Neural cell (in vitro differentiated cells): Measurements from ENCODE around the gene ANKFN1.

ENCODE experiments used
- EP300 ChIP-seq: fragments of 450-650 bp; conservative IDR thresholded peaks from 2 replicates; pipeline ENCODE4 v1.6.1; 2014; ENCODE audit warnings: antibody characterized with exemption, mild to moderate bottlenecking, moderate library complexity; ENCODE audit not compliant: poor library complexity, severe bottlenecking
- EZH2 ChIP-seq: fragments of 200-600, 300-800 bp; shearing (Covaris generic), sonication (generic); IDR thresholded peaks from 2 replicates; pipeline ENCODE4 v1.6.1; 2014; ENCODE audit warnings: antibody characterized with exemption, low read length, borderline replicate concordance, mild to moderate bottlenecking; ENCODE audit not compliant: insufficient read depth, poor library complexity, severe bottlenecking
- MXI1 ChIP-seq: fragments of 450-650 bp; conservative IDR thresholded peaks from 2 replicates; pipeline ENCODE4 v1.6.1; 2014; ENCODE audit warnings: antibody characterized with exemption, mild to moderate bottlenecking; ENCODE audit not compliant: poor library complexity, severe bottlenecking
- POLR2AphosphoS5 ChIP-seq: IDR thresholded peaks from 2 replicates; pipeline ENCODE4 v1.6.1; 2012
- TF ChIP-seq, protein P1 (sequence below): fragments of 450-650 bp; IDR thresholded peaks from 2 replicates; pipeline ENCODE4 v1.5.1; 2014; ENCODE audit warnings: antibody characterized with exemption, mild to moderate bottlenecking, moderate library complexity; ENCODE audit not compliant: poor library complexity, severe bottlenecking
- TF ChIP-seq, protein P2 (sequence below): IDR thresholded peaks from 2 replicates; pipeline ENCODE4 v1.6.1; 2012; ENCODE audit warnings: borderline replicate concordance

DNA sequence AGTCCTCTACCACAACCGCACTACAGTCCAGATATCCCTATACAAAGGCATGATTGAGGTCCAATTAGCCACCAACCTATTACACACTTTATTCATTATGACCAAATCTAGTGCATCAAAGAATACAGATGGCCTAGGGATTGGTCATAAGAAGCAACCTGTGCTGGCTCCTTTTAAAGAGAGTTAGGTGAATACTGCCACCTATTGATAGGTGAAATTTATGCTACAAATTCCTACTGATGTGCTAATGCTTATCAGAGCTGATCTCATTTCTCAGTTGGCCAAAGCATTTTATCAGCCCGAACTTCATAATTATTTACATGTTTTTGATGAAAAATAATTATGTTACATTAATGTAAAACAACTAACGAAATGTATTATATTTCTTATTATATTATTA is 166.3 kb downstream of the ANKFN1 start:
- TF ChIP-seq, protein P1, sequence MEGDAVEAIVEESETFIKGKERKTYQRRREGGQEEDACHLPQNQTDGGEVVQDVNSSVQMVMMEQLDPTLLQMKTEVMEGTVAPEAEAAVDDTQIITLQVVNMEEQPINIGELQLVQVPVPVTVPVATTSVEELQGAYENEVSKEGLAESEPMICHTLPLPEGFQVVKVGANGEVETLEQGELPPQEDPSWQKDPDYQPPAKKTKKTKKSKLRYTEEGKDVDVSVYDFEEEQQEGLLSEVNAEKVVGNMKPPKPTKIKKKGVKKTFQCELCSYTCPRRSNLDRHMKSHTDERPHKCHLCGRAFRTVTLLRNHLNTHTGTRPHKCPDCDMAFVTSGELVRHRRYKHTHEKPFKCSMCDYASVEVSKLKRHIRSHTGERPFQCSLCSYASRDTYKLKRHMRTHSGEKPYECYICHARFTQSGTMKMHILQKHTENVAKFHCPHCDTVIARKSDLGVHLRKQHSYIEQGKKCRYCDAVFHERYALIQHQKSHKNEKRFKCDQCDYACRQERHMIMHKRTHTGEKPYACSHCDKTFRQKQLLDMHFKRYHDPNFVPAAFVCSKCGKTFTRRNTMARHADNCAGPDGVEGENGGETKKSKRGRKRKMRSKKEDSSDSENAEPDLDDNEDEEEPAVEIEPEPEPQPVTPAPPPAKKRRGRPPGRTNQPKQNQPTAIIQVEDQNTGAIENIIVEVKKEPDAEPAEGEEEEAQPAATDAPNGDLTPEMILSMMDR = peak; percentile 65
- TF ChIP-seq EZH2 (no peak), POLR2AphosphoS5 (no peak), MXI1 (no peak), EP300 (no peak)
- TF ChIP-seq, protein P2, sequence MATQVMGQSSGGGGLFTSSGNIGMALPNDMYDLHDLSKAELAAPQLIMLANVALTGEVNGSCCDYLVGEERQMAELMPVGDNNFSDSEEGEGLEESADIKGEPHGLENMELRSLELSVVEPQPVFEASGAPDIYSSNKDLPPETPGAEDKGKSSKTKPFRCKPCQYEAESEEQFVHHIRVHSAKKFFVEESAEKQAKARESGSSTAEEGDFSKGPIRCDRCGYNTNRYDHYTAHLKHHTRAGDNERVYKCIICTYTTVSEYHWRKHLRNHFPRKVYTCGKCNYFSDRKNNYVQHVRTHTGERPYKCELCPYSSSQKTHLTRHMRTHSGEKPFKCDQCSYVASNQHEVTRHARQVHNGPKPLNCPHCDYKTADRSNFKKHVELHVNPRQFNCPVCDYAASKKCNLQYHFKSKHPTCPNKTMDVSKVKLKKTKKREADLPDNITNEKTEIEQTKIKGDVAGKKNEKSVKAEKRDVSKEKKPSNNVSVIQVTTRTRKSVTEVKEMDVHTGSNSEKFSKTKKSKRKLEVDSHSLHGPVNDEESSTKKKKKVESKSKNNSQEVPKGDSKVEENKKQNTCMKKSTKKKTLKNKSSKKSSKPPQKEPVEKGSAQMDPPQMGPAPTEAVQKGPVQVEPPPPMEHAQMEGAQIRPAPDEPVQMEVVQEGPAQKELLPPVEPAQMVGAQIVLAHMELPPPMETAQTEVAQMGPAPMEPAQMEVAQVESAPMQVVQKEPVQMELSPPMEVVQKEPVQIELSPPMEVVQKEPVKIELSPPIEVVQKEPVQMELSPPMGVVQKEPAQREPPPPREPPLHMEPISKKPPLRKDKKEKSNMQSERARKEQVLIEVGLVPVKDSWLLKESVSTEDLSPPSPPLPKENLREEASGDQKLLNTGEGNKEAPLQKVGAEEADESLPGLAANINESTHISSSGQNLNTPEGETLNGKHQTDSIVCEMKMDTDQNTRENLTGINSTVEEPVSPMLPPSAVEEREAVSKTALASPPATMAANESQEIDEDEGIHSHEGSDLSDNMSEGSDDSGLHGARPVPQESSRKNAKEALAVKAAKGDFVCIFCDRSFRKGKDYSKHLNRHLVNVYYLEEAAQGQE = no peak
